H1 (cell line): ENCODE results near the gene CHAT. TPM values are rescaled to one million over a fixed set of nuclear protein-coding genes. Genes with fewer than 3 reads are reported as not detected.

Experiments used
- CTCF ChIA-PET: fragments of 300-600 bp; sonication (Branson Sonifier 250); formaldehyde crosslinking; loops from one replicate; lab custom pipeline; 2021; ENCODE audit not compliant: partially characterized antibody; lab: Charles Lee
- POLR2A ChIA-PET: fragments of 300-600 bp; sonication (Branson Sonifier 250); formaldehyde crosslinking; loops from one replicate; lab custom pipeline; 2021; ENCODE audit warnings: inconsistent platforms; ENCODE audit not compliant: partially characterized antibody; lab: Charles Lee
- DNase-seq, 2 experiments: peaks; one replicate each; pipeline versions ENCODE4 v3.0.0 to v3.0.0-alpha.2; 2010 to 2022; ENCODE audit warnings: low spot score in 2 of 2, low read depth in 1 of 2, mixed read lengths in 1 of 2
- FAIRE-seq: peaks from 2 replicates; lab custom pipeline; 2011; peaks lifted over from hg19 to GRCh38; lab: Jason Lieb, UNC
- H2AFZ ChIP-seq: 2 replicates; pipeline ENCODE4 v1.8.1; 2012; ENCODE audit warnings: low read length, inconsistent platforms
- H2AK5ac ChIP-seq: 2 replicates; pipeline ENCODE4 v1.6.1; 2013; ENCODE audit warnings: low read depth, low read length
- H2BK120ac ChIP-seq: replicated peaks from 2 replicates; pipeline ENCODE3; 2013; ENCODE audit warnings: low read depth, low read length, inconsistent platforms
- H2BK12ac ChIP-seq: 2 replicates; pipeline ENCODE4 v1.6.1; 2013; ENCODE audit warnings: low read depth, low read length
- H2BK15ac ChIP-seq: 2 replicates; pipeline ENCODE4 v1.6.1; 2013; ENCODE audit warnings: low read length
- H2BK20ac ChIP-seq: 2 replicates; pipeline ENCODE4 v1.6.1; 2013; ENCODE audit warnings: low read length
- H2BK5ac ChIP-seq: 2 replicates; pipeline ENCODE4 v1.6.1; 2013; ENCODE audit warnings: low read depth, low read length
- H3K14ac ChIP-seq: 2 replicates; pipeline ENCODE4 v1.6.1; 2013; ENCODE audit warnings: inconsistent platforms; ENCODE audit not compliant: insufficient read length
- H3K18ac ChIP-seq: 2 replicates; pipeline ENCODE4 v1.6.1; 2013; ENCODE audit warnings: low read length; ENCODE audit errors: extremely low read depth
- H3K23ac ChIP-seq: 2 replicates; pipeline ENCODE4 v1.6.1; 2013; ENCODE audit warnings: inconsistent platforms; ENCODE audit not compliant: insufficient read length
- H3K23me2 ChIP-seq: 2 replicates; pipeline ENCODE4 v1.6.1; 2013; ENCODE audit warnings: low read depth, low read length
- H3K27ac ChIP-seq: 2 replicates; pipeline ENCODE4 v1.6.1; 2011; ENCODE audit warnings: low read depth, low read length, inconsistent platforms
- H3K27me3 ChIP-seq, 4 experiments: replicated peaks in 1 of 4; 1 replicate in 1 of 4; 2 replicates in 3 of 4; pipeline versions ENCODE4 v1.6.1 to v1.8.1; 2011 to 2013; ENCODE audit warnings: low read length in 3 of 4, mild to moderate bottlenecking in 3 of 4, inconsistent platforms in 2 of 4, mixed read lengths in 2 of 4, moderate library complexity in 1 of 4; ENCODE audit not compliant: control insufficient read depth in 3 of 4, insufficient read depth in 3 of 4; ENCODE audit errors: extremely low read depth in 1 of 4
- H3K36me3 ChIP-seq, 4 experiments: 2 replicates each; pipeline versions ENCODE4 v1.6.1 to v1.8.1; 2011 to 2013; ENCODE audit warnings: mild to moderate bottlenecking in 4 of 4, low read length in 3 of 4, moderate library complexity in 2 of 4, control low read depth in 1 of 4, inconsistent platforms in 1 of 4; ENCODE audit not compliant: insufficient read depth in 4 of 4, control insufficient read depth in 2 of 4
- H3K4ac ChIP-seq: replicated peaks from 2 replicates; pipeline ENCODE3; 2013; ENCODE audit warnings: low read length, low read depth, mixed read lengths, inconsistent platforms; ENCODE audit not compliant: insufficient read length
- H3K4me1 ChIP-seq, 4 experiments: replicated peaks in 1 of 4; 1 replicate in 1 of 4; 2 replicates in 3 of 4; pipeline versions ENCODE4 v1.6.1 to v1.8.1; 2011 to 2013; ENCODE audit warnings: low read length in 3 of 4, inconsistent platforms in 2 of 4, mixed read lengths in 1 of 4; ENCODE audit not compliant: insufficient read depth in 4 of 4, control insufficient read depth in 3 of 4
- H3K4me2 ChIP-seq, 2 experiments: 2 replicates each; pipeline versions ENCODE4 v1.6.1 to v1.8.1; 2011 to 2013; ENCODE audit warnings: low read depth in 2 of 2, low read length in 2 of 2, control low read depth in 1 of 2, inconsistent platforms in 1 of 2, mild to moderate bottlenecking in 1 of 2; ENCODE audit not compliant: insufficient read depth in 1 of 2
- H3K4me3 ChIP-seq, 4 experiments: fragments of 200-600, 300-600 bp in 1 of 4; sonication (generic), shearing (Covaris generic), sonication (Bioruptor Twin) in 1 of 4; 2 replicates each; pipeline versions ENCODE4 v1.5.1 to v1.8.1; 2011 to 2016; ENCODE audit warnings: low read length in 4 of 4, low read depth in 3 of 4, control low read depth in 2 of 4, inconsistent platforms in 2 of 4, mild to moderate bottlenecking in 2 of 4, mixed read lengths in 1 of 4, moderate library complexity in 1 of 4; ENCODE audit not compliant: insufficient read depth in 2 of 4; ENCODE audit errors: extremely low read depth in 1 of 4
- H3K56ac ChIP-seq: replicated peaks from 2 replicates; pipeline ENCODE3; 2013; ENCODE audit warnings: low read depth, mild to moderate bottlenecking, mixed read lengths, low read length, inconsistent platforms; ENCODE audit not compliant: insufficient read length
- H3K79me1 ChIP-seq: 2 replicates; pipeline ENCODE4 v1.6.1; 2013; ENCODE audit warnings: low read depth, low read length, control low read depth
- H3K79me2 ChIP-seq, 2 experiments: 2 replicates each; pipeline versions ENCODE4 v1.6.1 to v1.8.1; 2012 to 2013; ENCODE audit warnings: low read length in 2 of 2, mild to moderate bottlenecking in 2 of 2, inconsistent platforms in 1 of 2; ENCODE audit not compliant: insufficient read depth in 2 of 2, control insufficient read depth in 1 of 2
- H3K9ac ChIP-seq, 4 experiments: replicated peaks in 1 of 4; 1 replicate in 1 of 4; 2 replicates in 3 of 4; pipeline versions ENCODE4 v1.6.1 to v1.8.1; 2011 to 2013; ENCODE audit warnings: low read depth in 3 of 4, low read length in 3 of 4, control low read depth in 2 of 4, mild to moderate bottlenecking in 2 of 4, moderate library complexity in 2 of 4, inconsistent platforms in 1 of 4; ENCODE audit errors: extremely low read depth in 1 of 4
- H3K9me3 ChIP-seq, 2 experiments: 2 replicates each; pipeline versions ENCODE4 v1.6.1 to v1.8.1; 2012 to 2013; ENCODE audit warnings: mild to moderate bottlenecking in 2 of 2, moderate library complexity in 2 of 2, control low read depth in 1 of 2, inconsistent platforms in 1 of 2, low read depth in 1 of 2, low read length in 1 of 2, mixed read lengths in 1 of 2; ENCODE audit not compliant: insufficient read depth in 2 of 2
- H4K20me1 ChIP-seq, 2 experiments: replicated peaks in 1 of 2; 2 replicates each; pipeline versions ENCODE3 to v1.8.1; 2011 to 2013; ENCODE audit warnings: inconsistent platforms in 2 of 2, low read length in 2 of 2, mild to moderate bottlenecking in 1 of 2; ENCODE audit not compliant: insufficient read depth in 2 of 2, control insufficient read depth in 1 of 2
- H4K5ac ChIP-seq: 2 replicates; pipeline ENCODE4 v1.6.1; 2013; ENCODE audit warnings: low read length, low read depth, mixed read lengths, inconsistent platforms; ENCODE audit not compliant: insufficient read length
- H4K8ac ChIP-seq: 2 replicates; pipeline ENCODE4 v1.8.0; 2013; ENCODE audit warnings: mild to moderate bottlenecking, moderate library complexity, low read length, inconsistent platforms; ENCODE audit not compliant: insufficient read depth; ENCODE audit errors: extremely low read depth
- H4K91ac ChIP-seq: replicated peaks from 2 replicates; pipeline ENCODE3; 2013; ENCODE audit warnings: low read length, mixed read lengths, inconsistent platforms; ENCODE audit not compliant: insufficient read length
- ASH2L ChIP-seq: fragments of 200-600, 300-600 bp; sonication (generic); IDR thresholded peaks from one replicate; pipeline ENCODE4 v1.7.1; 2017; ENCODE audit warnings: low read length
- CHD2 ChIP-seq: IDR thresholded peaks from 2 replicates; pipeline ENCODE4 v1.6.1; 2012; ENCODE audit warnings: low read length, improper control_type of control experiment
- HDAC6 ChIP-seq: IDR thresholded peaks from one replicate; pipeline ENCODE4 v1.7.1; 2012; ENCODE audit warnings: low read depth, mild to moderate bottlenecking, inconsistent platforms, low read length, moderate library complexity
- MAFK ChIP-seq: IDR thresholded peaks from 2 replicates; pipeline ENCODE4 v1.6.1; 2012; ENCODE audit warnings: low read depth, mild to moderate bottlenecking, improper control_type of control experiment, low read length
- POLR2AphosphoS5 ChIP-seq: IDR thresholded peaks from 2 replicates; pipeline ENCODE4 v1.6.1; 2011; ENCODE audit warnings: low read depth, low read length
- RXRA ChIP-seq: IDR thresholded peaks from 2 replicates; pipeline ENCODE4 v1.6.1; 2011; ENCODE audit warnings: low read depth, mild to moderate bottlenecking, low read length, moderate library complexity; ENCODE audit not compliant: insufficient read depth
- SP1 ChIP-seq: IDR thresholded peaks from 2 replicates; pipeline ENCODE4 v1.6.1; 2011; ENCODE audit warnings: low read depth, low read length
- SP2 ChIP-seq: IDR thresholded peaks from 2 replicates; pipeline ENCODE4 v1.6.1; 2012; ENCODE audit warnings: mild to moderate bottlenecking, low read length, inconsistent platforms
- USF2 ChIP-seq: IDR thresholded peaks from 2 replicates; pipeline ENCODE4 v1.6.1; 2011; ENCODE audit warnings: low read length, improper control_type of control experiment
- WGBS, 2 experiments: shearing (Covaris generic) in 1 of 2; methylation state at CpG; one replicate each; pipeline versions ENCODE4 v1.1.6 to v1.1.7; 2013 to 2015; ENCODE audit warnings: low lambda C conversion rate in 2 of 2, mixed read lengths in 2 of 2, inconsistent platforms in 1 of 2, low coverage in 1 of 2, missing lambda C conversion rate in 1 of 2; ENCODE audit not compliant: insufficient replicate concordance in 2 of 2, insufficient coverage in 1 of 2, insufficient read length in 1 of 2; ENCODE audit errors: extremely low coverage in 1 of 2, missing lambda C conversion rate in 1 of 2; 5-methylcytosine and 5-hydroxymethylcytosine counted together
- polyA plus RNA-seq, 7 experiments: library from polyadenylated mRNA; depleted of rRNA in 3 of 7; stranded (reverse) in 5 of 7; unstranded in 2 of 7; fragments of >200 nt in 5 of 7; fragments of 200-250 nt in 2 of 7; gene quantifications; 1 replicate in 5 of 7; 2 replicates in 1 of 7; 4 replicates in 1 of 7; pipeline versions ENCODE4 v1.2.1 to v1.2.3, GENCODE V29; 2011 to 2013; ENCODE audit warnings: missing spikeins in 2 of 7, mixed read lengths in 2 of 7
- total RNA-seq: library from RNA; stranded (reverse); fragmentation: NEBNext Ultra II Directional; extraction: Animal tissue kit (Norgen Biotek cat#: 25700); gene quantifications from 2 replicates; pipeline ENCODE4 v1.2.1, GENCODE V29; 2021

The CHAT gene
- total and polyA plus RNA-seq, 2 of the 8 experiments (the other 6 are each of a cell fraction or from before 2014, with no cell fraction given), result not detected

- Histone ChIP-seq H4K91ac (no peak overlapping the region), H3K4me3 (no peak overlapping the region), H3K27me3 (no peaks in the 10 kb centered on the region; a peak in 2 of 7 replicates), H3K4me1 (peaks cover 0 to 2% (median under 1%) of the 10 kb centered on the region in 4 experiments; a peak in 1 of 7 replicates), H2BK120ac (no peak overlapping the region), H3K36me3 (no peaks in the 10 kb centered on the region), H2BK5ac (no peak overlapping the region; the same call in 1 of the 2 replicates), H3K79me2 (no peaks in the 10 kb centered on the region), H2BK20ac (no peak overlapping the region), H4K8ac (no peak overlapping the region), H4K5ac (no peak overlapping the region), H3K56ac (no peak overlapping the region), H3K9ac (no peak overlapping the region), H3K79me1 (0 out of 2 replicates have a peak, but pooled peaks cover 2% of the 10 kb centered on the region), H3K23me2 (no peaks in the 10 kb centered on the region), H3K18ac (no peak overlapping the region), H2BK12ac (no peak overlapping the region), H3K4me2 (no peak overlapping the region), H2BK15ac (no peak overlapping the region), H3K27ac (no peak overlapping the region), H3K4ac (no peak overlapping the region), H2AFZ (no peak overlapping the region), H4K20me1 (no peaks in the 10 kb centered on the region), H2AK5ac (no peak overlapping the region), H3K14ac (no peak overlapping the region), H3K23ac (no peak overlapping the region), H3K9me3 (no peaks in the 10 kb centered on the region)
- 89% methylated on average over 7 of the region's 7 CpGs; no CpG with 5 or more reads in 1 of the 2 experiments for WGBS, 2 experiments
- FAIRE-seq (no peak), DNase-seq (no peak)
- no peak for TF ChIP-seq ASH2L
- TF ChIP-seq SP2, result no peak
- TF ChIP-seq CHD2, result no peak
- no peak for TF ChIP-seq RXRA
- no peak for TF ChIP-seq POLR2AphosphoS5
- no peak for TF ChIP-seq SP1
- TF ChIP-seq HDAC6, result no peak
- no peak for TF ChIP-seq USF2
- TF ChIP-seq MAFK, result no peak
- ChIA-PET POLR2A (no interaction called here), CTCF (interaction anchor here (1.0 to 2.4 kb wide), 6 partner anchors 11 to 100 kb away, joined by 3 to 8 read pairs (median 4); no protein-coding TSS in a partner anchor)
Measured at GRCh38 chr10:49644035-49644646, 30.3 kb downstream of the CHAT start.
